B cell (primary cell): ENCODE measurements around the gene LDHD.

ENCODE experiments used
- EZH2 ChIP-seq: IDR thresholded peaks from 2 replicates; pipeline ENCODE4 v1.6.1; 2012; ENCODE audit warnings: borderline replicate concordance, low read depth, mild to moderate bottlenecking, moderate library complexity, low read length; ENCODE audit not compliant: insufficient read depth, poor library complexity, severe bottlenecking
- TF ChIP-seq, protein P1 (sequence below): fragments of 200-600 bp; IDR thresholded peaks from one replicate; pipeline ENCODE4 v1.8.0; 2022; ENCODE audit warnings: antibody characterized with exemption, mild to moderate bottlenecking

DNA sequence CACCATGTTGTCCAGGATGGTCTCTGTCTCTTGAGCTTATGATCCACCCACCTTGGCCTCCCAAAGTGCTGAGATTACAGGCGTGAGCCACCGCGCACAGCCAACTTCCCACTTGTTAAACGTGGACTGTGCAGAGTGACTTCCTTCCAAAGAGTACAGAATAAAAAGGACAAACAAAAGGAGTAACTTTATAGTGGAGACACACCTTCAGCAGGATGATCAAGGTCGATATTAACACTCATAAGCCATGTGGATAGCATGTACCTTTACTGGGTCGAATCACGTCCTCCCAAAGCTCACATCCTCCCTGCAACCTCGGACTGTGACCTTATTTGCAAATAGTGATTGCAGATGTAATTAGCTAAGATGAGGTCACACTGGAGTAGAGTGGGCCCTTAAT is 21.7 kb upstream of the LDHD start:
- TF ChIP-seq, protein P1, sequence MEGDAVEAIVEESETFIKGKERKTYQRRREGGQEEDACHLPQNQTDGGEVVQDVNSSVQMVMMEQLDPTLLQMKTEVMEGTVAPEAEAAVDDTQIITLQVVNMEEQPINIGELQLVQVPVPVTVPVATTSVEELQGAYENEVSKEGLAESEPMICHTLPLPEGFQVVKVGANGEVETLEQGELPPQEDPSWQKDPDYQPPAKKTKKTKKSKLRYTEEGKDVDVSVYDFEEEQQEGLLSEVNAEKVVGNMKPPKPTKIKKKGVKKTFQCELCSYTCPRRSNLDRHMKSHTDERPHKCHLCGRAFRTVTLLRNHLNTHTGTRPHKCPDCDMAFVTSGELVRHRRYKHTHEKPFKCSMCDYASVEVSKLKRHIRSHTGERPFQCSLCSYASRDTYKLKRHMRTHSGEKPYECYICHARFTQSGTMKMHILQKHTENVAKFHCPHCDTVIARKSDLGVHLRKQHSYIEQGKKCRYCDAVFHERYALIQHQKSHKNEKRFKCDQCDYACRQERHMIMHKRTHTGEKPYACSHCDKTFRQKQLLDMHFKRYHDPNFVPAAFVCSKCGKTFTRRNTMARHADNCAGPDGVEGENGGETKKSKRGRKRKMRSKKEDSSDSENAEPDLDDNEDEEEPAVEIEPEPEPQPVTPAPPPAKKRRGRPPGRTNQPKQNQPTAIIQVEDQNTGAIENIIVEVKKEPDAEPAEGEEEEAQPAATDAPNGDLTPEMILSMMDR = no peak
- no peak for TF ChIP-seq EZH2
